Urothelium cell line (cell line): Measurements from ENCODE around the gene IL1R1.

Experiments used
- DNase-seq: peaks from one replicate; pipeline ENCODE4 v3.0.0; 2011; ENCODE audit warnings: low spot score, mixed read lengths
- FAIRE-seq: peaks from 2 replicates; lab custom pipeline; 2011; peaks lifted over from hg19 to GRCh38; lab: Jason Lieb, UNC

Gene IL1R1

DNA sequence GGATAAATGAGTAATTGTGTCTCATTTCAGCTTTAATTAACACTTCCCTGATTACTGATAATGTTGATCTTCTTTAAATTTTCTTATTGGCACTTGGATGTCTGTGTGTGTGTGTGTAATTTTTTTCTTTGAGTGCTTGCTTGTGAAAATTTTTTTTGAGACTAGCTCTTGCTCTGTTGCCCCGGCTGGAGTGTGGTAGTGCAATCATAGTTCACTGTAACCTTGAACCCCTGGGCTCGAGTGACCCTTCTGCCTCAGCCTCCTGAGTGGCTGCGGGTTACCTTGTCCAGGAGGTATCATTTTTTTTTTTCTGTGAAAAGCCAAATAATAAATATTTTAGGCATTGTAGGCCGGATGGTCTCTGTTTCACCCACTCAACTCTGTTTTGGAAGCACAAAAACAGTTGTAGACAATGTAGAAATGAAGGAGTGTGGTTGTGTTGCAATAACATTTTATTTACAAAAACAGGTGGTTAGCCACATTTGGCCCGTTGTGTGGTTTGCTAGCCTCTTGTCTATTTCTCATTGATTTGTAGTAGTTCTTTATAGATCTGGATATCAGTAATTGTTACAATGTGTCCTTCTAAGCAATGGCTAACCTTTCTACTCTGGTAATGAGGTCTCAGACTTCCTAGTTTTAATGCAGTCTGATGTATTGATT is 52.2 kb downstream of the IL1R1 start:
- FAIRE-seq (no peak), DNase-seq (no peak)

DNA sequence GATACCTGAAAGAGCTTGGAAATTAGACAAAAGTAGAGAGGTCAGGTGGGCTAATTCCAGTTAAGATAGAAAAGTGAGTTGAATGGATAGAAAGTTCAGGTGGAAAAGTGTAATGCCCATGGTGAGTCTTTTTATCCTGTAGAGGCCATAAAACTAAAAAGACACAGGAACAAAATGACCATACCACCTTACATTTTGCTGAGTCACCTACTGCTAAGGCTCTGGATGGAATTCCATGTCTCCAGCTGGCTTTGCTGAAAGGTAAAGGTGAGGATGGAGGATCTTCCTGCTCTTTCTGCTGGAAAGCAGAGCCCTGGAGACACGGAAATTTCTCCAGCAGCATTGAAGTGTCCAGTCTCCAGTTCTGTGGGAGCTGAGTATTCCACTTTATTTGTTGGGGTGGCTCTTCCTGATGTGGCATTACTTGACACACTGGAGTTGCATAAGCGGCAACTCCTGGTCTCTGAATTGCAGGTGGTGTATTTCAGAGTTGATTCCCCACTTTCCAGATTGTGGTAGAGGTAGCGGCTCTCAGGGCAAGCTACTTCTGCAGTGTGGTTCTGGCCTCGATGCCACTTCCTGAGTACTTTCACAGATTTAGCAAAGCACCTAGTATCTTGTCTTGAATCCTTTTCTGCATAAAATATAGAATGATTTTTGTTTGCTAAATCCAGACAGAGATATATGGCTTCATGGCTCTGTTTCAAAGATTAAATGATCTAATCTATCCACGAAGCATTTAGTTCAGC is 55.0 kb downstream of the IL1R1 start:
- DNase-seq: no peak
- FAIRE-seq: no peak

DNA sequence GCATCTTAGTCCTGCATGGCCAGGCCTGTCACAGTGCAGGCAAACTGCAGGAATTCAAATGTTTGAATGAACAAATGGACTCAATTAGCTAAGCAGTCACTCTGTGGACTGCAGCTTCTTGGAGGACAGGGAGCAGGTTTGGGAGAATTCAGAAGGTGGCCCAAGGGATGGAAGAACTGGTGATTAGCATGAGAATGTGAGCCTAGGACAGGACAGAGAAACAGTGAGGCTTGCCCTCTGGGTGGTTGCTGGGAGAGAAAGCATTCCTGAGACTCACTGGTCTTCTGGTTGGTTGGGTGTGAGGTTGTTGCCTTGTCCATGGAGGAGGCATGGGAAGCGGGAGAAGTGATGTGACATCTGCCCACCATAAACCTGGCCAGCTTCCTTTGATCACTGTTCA is 58.0 kb downstream of the IL1R1 start:
- no peak for FAIRE-seq
- no peak for DNase-seq

DNA sequence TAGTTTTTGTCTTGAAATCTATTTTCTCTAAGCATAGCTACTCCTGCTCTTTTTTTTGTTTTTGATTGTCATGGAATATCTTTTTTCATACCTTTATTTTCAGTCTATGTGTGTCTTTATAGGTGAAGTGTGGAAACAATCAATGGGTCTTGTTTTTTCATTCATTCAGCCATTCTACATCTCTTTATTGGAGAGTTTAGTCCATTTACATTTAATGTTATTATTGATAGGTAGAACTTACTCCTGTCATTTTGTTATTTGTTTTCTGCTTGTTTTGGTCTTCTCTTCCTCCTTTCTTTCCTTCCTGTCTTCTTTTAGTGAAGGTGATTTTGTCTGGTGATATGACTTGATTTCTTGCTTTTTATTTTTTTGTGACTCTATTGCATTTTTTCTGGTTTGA is 62.1 kb downstream of the IL1R1 start:
- FAIRE-seq (no peak), DNase-seq (no peak)

DNA sequence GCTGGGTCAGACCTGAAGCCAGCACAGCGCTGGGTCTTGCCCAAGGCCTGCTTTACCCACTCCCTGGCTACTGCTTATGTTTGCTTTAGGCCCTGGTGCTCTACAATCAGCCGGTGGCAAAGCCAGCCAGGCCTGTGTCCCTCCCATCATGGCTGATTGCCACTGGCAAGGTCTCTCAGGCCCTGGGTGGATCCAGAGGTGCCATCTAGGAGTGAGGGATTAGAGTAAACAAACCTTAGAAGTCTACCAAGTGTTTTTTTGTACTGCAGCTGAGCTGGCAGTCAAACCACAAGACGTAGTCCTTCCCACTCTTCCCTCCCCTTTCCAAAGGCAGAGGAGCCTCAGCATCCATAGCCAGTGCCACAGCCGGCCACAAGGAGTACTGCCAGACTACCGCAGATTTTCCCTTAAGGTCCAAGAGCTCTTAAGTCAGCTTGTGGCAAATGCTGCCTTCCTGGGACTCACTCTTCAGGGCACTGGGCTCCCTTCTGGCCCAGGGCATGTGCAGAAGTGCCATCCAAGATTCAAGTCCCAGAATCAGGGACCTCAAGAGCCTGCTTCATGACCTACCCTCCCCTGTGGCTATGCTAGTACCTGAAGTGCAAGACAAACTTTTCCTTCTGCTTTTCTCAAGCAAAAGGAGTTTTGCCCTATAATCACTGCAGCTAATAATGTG is 64.3 kb downstream of the IL1R1 start:
- no peak for FAIRE-seq
- no peak for DNase-seq

DNA sequence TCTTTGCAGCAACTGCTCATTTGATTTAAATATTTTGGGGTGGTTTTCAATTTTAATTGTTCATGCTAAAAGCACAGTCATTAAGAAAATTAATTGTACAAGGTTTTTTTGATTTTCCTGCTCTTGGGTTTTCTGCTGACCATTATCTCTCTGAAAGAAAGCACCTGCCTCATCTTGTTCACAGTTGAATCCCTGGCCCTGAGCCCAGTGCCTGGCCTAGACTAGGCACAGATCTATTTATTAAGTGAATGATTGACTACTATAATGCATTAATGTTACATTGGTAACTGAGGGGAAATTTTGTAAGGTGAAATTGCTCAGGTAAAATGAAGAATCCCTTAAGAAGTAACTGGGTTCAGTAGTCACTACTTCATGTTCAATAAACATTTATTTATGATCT is 66.2 kb downstream of the IL1R1 start:
- no peak for DNase-seq
- no peak for FAIRE-seq

DNA sequence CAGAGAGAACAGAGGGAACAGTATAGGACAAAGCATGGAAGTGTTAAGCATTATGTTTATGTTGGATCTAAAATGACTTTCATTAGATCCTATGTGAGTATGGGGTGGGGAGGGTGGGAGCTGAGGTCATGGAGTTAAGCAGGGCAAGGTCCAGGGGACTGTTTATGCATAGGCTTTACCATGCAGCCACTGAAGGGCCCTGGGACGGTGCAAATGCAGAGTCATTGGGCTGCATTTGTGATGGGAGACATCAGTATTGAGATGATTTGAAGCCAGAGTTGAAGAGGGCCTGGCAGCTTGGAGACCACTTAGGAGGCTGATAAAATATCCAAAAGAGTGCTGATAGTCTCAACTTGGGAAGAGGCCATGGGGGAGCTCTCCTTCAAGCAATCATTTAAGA is 66.9 kb downstream of the IL1R1 start:
- DNase-seq: no peak
- no peak for FAIRE-seq

DNA sequence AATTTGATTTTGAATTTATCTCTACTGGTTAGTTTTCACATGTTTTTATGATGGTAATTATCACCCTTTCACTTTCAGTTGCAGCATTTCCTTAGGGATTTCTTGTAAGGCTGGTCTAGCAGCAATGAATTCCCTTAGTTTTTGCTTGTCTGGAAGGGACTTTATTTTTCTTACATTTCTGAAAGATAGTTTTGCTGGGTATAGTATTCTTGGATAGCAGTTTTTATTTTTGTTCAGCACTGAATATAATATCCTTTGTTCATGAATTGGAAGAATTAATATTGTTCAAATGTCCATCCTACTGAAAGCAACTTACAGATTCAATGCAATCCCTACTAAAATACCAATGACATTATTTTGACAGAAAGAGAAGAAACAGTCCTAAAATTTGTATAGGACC is 74.5 kb downstream of the IL1R1 start:
- FAIRE-seq (no peak), DNase-seq (no peak)

DNA sequence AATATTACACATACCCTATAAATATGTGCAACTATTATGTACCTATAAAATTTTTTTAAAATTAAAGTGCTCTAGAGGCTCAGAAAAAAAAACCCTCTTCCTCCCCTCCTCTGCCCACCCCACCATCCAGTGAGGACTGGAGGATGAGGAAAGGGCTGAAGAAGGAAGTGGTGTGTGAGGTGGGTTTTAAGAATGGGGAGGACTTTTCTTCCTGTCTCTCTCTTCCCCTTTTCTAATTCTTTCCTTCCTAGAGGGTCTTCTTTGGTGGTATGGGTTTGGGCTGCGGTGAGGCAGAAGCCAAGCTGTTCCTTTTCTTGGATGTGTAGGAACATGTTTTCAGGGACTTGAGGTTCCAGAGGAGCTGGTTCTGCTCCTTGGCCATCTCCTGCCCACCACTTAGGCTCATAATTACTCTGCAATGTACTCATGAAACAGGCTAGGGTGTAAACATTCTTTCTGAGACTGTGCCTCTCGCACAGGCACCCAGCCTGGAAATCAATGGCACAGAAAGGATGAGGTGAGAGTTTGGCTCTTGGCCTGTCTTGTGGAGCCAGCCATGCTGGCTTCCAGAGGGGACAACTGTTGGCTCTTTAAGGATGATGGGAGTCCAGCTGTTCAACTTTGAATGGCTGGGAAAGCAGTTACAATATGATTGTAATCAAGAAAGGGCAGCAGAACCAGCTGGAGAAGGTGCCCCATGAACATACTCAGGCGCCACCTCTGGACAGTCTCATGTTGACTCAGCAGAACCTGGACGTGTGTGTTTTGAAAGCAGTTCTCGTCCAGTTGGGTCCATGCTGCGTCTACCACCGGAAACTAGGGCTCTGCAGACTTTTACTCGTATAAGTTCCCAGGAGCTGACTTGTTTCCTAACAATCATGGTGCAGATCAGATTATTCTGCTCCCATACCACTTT is 82.5 kb downstream of the IL1R1 start:
- DNase-seq (no peak), FAIRE-seq (no peak)

DNA sequence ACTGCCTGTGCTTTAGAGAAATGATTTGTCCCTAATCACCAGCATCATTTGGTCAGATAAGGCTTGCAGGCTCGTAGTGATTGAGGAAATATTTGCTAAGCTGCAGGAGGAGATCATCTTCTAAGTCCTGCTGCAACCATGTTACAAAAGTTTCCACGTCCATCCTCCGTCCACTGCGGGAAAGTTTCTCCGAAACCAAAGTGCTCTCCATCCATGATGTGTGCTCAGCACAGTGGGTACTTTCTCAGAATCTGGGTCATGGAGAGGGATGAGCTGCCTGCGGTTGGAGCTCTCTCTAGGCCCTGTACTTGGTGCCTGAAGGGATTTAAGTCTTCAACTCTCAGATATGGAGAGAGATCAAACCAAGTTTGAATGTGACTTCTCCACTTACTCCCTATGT is 83.6 kb downstream of the IL1R1 start:
- FAIRE-seq (no peak), DNase-seq (no peak)

DNA sequence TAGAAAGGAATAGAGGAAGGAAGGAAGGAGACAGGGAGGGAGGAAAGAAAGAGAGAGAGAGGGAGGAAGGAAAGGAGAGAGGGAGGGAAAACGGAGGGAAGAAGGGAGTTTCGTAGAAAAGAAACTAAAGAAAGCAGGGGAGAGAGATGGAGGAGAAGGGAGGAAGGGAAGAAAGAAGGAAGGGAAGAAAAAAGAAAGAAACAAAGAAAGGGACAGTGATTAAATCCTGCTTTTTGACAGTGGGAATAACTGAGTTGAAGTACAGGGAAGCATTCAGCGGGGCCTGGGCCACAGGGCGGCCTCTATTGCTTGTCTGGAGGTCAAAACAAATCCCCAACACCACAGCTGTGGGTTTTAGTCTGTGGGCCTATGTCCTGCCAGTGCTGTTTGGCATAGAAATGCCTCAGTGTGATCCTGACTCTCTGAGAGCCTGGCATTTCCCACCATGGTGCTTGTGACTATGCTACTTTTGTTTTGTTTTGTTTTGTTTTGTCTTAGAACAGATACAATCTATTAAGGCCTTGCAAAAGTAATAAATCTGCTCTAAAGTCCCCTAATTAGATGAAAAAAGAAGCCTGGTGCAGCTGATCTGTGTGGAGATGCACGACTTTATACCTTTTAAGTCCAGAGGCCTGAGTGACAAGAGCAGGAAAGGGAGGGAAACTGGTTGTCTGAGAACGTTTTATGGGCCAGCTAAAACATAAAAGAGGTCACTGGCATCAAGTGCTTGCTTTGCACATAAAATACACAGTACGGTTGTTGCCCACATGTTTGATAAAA is 84.3 kb downstream of the IL1R1 start:
- no peak for FAIRE-seq

DNA sequence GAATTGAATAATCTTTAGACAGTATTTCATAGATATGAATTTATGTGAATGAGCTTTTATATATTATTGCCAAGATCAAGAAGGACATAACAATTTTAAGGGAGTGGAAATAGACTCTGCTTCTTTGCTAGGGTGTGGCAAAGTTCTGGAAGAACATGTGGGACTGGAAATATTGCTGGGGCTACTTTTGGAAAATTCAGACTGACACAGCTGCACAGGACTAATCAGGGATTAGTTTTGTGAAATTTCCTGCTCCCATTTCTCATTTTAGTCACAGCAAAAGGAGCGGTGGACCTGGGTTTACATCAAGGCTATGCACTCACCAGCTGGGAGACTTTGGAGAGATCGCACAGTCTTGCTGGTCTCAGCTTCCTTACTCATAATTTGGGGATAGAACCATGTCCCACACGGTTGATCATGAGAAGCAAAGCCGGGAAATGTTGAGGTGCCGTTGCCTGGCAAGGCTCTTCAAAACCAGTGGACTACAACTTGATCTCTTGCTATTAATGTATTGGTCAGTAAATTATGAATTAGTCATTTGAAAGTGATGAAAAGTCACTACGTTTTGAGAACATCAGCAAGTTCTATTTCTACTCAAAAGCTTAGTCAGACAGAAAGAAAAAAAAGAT is 86.7 kb downstream of the IL1R1 start:
- DNase-seq (no peak), FAIRE-seq (no peak)

More for the DNA sequence above, 84.3 kb downstream of the IL1R1 start:
- DNase-seq: no peak
